ENCODE data around the gene SLC27A2.

DNA sequence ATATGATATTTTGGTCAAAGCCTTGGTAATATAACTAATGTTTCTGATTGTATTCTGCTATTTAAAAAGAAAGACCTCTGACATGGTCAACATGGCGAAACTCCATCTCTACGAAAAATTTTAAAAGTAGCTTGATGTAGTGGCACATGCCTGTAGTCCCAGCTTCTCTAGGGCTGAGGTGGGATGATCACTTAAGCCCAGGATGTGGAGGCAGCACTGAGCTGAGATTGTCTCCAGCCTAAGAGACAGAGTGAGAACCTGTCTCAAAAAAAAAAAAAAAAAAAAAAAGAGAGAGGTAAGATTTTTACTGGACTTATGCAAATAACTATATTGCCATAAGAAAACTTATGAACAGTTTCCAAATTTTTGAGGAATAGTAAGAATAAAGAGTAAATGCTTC, 30.5 kb upstream of the SLC27A2 start:
- TF ChIP-seq, protein P1, sequence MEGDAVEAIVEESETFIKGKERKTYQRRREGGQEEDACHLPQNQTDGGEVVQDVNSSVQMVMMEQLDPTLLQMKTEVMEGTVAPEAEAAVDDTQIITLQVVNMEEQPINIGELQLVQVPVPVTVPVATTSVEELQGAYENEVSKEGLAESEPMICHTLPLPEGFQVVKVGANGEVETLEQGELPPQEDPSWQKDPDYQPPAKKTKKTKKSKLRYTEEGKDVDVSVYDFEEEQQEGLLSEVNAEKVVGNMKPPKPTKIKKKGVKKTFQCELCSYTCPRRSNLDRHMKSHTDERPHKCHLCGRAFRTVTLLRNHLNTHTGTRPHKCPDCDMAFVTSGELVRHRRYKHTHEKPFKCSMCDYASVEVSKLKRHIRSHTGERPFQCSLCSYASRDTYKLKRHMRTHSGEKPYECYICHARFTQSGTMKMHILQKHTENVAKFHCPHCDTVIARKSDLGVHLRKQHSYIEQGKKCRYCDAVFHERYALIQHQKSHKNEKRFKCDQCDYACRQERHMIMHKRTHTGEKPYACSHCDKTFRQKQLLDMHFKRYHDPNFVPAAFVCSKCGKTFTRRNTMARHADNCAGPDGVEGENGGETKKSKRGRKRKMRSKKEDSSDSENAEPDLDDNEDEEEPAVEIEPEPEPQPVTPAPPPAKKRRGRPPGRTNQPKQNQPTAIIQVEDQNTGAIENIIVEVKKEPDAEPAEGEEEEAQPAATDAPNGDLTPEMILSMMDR (conservative IDR thresholded peaks at IDR 0.05 in 1 of 2, IDR thresholded peaks at IDR 0.05 in 1 of 2; ENCODE audit: low read depth in 1 of 2, low read length in 2 of 2), result no peak
- TF ChIP-seq EZH2 (IDR thresholded peaks at IDR 0.05; ENCODE audit: low read length, missing control alignments), result no peak
